ENCODE results near the gene KIF19.

The KIF19 gene

GRCh38 chr17:74368341-74369081, 42.5 kb downstream of the KIF19 start:
- DNase-seq: peak; percentile 71

- peak; percentile 62 for DNase-seq
Observed at GRCh38 chr17:74369221-74369620, 43.2 kb downstream of the KIF19 start.

DNA sequence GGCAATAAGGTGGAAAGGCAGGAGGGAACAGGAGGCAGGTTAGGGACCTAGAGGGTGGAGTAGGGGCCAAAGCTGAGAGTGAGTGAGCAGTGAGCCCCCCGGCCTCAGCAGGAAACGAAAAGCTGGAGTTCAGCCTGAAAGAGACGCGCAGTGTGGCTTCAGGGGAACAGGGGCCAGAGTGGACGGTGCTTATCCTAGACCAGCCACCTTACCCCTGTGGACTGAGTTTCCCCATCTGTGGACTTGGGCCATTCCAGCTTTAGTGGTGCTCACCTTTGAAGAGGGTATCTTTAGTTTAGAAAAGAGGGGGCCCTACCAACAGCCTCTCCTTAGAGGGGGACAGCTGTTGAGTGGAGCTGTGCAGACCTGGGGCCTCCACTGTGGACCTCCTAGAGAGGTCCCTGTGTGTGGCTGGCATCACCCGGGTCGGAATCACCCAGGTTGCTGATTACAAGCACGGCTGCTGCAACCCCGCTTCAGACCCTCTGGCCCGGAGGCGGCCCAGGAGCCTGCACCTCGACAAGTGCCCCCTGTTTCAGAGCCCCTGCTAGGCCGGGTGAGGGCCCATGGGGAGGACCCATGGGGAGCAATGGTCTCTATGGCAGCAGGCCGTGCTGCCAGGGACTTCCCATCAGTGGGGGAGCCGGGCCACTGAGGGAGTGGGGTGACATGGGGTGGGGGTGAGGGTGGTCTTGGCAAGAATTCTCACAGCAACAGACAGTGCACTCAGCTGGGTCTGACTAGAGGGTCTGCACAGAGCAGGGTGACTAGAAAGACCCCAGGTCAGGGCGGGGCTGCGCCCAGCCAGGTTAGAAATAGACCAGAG, 43.9 kb downstream of the KIF19 start:
- DNase-seq: no peak

GRCh38 chr17:74371653-74372147, 45.7 kb downstream of the KIF19 start:
- no peak for DNase-seq

DNA sequence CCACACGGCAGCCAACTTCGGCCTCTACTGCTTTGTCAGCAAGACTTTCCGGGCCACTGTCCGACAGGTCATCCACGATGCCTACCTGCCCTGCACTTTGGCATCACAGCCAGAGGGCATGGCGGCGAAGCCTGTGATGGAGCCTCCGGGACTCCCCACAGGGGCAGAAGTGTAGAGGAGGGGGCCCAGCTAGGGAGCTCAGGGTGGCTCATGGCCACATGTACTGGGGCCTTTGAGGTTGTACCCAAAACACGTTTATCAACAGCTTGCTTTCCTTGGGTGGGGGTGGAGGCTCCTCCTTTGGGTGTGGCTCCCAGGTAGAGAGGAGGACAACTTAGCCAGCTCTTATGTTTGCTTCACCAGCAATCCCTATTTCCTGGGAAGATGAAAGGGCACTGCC, 46.4 kb downstream of the KIF19 start:
- DNase-seq: no peak

- no peak for DNase-seq
Observed at GRCh38 chr17:74373838-74374606, 48.0 kb downstream of the KIF19 start.

GRCh38 chr17:74374858-74375257, 48.8 kb downstream of the KIF19 start:
- DNase-seq: no peak

GRCh38 chr17:74379495-74380085, 53.6 kb downstream of the KIF19 start:
- DNase-seq: peak; percentile 93

DNA sequence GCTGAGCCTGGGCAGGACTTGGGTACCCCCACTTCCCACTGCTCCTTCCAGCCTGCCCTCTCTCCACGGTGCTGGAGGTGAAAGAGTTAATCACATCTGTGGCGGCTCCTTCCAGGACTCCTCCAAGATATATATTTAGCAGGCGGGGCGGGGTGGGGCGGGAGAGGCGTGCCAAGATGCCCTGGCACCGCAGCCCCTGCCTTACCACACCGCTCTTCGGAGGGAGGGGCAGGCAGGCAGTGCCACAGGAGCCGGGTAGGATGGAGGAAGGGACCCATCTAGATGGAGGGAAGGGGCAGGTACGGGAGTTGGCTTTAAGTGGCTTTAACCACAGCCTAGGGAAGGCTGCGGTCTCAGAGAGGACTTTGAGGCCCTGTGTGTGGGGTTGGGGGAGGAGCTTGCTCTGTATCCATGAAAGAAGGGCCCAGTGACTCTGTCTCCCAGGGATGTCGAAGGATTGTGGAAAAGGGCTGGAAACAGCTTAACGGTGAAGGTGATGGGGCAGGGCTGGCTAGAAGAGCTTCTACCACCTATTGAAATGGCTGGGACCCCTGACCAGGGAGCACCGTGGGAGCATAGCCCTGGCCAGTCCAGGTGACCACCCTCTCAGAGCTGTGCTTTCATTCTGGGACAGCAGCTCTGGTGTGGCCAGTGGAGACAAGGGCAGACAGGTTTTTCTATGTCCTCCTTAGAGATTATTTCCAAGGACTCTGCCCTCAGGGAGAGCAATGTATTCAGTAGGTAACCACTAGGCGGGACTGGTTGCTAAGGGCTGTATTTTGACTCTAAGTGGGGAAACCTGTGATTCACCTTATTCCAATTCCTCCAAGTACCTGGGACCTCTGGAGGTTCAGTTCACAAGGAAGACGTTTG, 54.3 kb downstream of the KIF19 start:
- DNase-seq: no peak

- DNase-seq: no peak
Observed at GRCh38 chr17:74380959-74381808, 55.2 kb downstream of the KIF19 start.

GRCh38 chr17:74383141-74383540, 57.1 kb downstream of the KIF19 start:
- no peak for DNase-seq

GRCh38 chr17:74385201-74385600, 59.2 kb downstream of the KIF19 start:
- no peak for DNase-seq

DNA sequence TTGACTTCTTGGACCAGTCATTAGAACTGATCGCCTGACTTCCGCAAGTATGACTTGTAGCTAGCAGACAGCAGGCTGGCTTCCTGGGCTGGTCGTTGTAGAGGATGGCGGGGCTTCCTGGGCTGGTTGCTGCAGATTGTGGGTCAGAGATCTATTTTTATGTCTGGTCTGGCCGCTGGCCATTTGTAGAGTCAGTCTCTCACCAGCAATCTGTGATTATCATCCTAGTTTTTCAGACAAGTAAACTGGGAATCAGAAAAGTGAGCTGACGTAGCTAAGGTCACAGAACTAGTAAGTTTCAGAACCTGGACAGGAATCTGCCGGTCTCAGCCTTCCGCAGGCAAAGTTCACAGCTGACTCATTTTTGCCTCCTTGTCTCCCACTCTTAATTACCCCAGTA, 60.4 kb downstream of the KIF19 start:
- no peak for DNase-seq

DNA sequence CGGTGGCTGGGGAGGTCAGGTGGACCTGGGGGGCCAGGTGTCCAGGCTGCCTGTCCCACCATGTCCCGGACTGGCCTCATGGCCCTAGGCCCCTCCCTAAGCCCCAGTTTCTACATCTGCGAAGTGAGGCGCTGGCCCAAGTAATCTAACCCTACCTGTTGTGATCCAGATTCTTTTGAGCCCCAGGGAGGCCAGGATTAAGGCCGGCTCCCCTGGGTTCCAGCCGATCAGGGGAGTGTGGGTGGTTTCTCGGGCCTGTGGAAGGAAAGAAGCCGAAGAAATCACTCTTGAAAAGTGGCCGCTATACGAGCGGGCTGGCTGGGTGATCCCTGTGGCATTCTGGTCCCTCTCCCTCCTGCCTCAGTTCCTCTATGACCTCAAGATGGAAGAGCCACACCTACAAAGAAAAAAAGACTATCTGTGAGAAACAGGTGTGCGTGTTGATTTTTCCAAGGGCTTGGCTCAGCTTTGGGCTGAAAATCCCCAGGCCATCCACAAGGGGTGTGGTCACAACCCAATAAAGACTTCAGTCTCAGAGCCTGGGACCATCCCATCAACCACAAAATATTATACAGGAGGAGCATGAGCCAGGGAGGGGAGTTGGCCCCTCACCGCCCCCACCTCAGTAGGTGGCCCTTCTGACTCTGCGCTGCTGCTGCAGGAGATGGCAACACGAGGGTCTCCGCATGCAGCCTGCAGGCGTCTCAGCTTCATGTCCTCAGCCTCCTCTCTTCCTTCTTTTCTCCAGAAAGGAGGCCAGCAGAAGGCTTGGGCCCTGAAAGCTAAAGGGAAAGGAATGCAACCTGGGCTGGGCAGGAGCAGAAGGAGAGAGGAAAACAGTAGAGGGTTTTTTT, 61.6 kb downstream of the KIF19 start:
- no peak for DNase-seq

- DNase-seq: no peak
Observed at GRCh38 chr17:74389084-74389753, 63.2 kb downstream of the KIF19 start.

DNA sequence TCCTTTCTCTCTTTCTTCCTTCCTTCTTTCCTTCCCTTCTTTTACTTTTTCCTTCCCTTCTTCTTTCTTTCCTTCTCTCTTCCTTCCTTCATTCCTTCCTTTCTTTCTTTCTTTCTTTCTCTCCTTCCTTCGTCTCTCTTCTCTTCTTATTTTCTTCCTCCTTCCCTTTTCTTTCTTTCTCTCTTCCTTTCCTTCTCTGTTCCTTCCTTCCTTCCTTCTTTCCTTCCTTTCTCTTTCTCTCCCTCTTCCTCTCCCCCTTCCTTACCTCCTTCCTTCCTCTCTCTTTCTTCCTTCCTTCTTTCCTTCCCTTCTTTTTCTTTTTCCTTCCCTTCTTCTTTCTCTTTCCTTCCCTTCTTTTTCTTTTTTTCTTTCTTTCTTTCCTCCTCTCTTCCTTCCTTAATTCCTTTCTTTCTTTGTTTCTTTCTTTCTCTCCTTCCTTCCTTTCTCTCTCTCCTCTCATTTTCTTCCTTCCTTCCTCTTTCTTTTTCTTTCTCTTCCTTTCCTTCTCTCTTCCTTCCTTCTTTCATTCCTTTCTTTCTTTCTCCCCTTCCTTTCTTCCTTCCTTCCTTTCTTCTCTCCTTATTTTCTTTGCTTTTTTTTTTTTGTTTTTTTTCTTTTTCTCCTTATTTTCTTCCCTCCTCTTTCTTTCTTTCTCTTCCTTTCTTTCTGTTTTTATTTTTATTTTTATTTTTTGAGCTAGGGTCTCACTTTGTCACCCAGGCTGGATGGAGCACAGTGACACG, 64.1 kb downstream of the KIF19 start:
- no peak for DNase-seq

DNA sequence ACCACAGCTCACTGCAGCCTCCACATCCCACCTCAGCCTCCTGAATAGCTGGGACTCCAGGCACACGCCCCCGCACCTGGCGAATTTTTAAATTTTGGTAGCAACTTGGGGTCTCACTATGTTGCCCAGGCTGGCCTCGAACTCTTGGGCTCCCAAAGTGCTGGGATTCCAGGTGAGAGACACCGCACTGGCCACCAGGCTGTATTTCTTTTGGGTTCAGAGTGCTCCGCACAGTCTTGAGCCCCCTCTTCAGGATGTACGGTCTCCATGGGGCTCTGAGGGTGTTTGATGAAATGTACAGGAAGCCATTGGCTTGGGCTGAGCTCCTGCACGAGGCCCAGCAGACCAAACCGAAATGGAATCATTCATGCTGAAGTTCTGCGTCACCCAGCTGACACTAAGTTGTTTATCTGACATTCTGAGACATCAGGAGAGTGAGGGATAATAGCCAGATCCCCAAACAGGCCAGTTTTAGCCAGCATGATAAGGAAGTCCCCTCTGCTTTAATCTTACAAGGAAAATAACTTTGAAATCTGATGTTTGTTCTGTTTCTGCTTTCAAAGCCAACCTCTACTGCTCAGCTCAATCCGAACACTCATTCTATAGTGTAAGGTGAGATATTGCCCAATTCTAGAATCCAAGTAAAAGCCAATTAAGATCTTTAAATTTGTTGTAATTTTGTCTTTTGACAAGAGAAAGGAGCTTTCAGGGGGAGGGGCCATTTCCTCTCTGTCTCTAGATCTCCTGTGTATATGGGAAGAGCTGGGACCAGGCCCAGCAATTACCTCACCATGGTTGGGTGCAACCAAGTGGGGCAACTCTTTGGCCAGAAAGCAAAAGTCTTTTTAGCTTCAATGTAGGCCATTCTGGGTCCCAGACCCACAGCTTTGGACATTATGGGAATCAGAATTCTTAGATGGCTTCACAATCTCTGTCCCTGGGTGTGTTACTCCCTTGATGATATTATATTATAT, 64.9 kb downstream of the KIF19 start:
- no peak for DNase-seq
